ENCODE measurements around the gene IL10RA. TPM values are rescaled to one million over a fixed set of nuclear protein-coding genes. Genes with fewer than 3 reads are reported as not detected.

Gene IL10RA
- total RNA-seq, 4 donors from 2014 or later: 2.9 to 7.2 (median 4.4) TPM

- no peaks in the 10 kb centered on the region for H3K9me3 ChIP-seq
- H3K4me3 ChIP-seq: no peak overlapping the region
- H3K4me1 ChIP-seq: peaks cover 9% of the 10 kb centered on the region
- no peak for DNase-seq (ENCODE audit: low spot score in 2 of 2)
- WGBS: 89% methylated on average over 3 of the region's 3 CpGs
- TF ChIP-seq, protein P1, sequence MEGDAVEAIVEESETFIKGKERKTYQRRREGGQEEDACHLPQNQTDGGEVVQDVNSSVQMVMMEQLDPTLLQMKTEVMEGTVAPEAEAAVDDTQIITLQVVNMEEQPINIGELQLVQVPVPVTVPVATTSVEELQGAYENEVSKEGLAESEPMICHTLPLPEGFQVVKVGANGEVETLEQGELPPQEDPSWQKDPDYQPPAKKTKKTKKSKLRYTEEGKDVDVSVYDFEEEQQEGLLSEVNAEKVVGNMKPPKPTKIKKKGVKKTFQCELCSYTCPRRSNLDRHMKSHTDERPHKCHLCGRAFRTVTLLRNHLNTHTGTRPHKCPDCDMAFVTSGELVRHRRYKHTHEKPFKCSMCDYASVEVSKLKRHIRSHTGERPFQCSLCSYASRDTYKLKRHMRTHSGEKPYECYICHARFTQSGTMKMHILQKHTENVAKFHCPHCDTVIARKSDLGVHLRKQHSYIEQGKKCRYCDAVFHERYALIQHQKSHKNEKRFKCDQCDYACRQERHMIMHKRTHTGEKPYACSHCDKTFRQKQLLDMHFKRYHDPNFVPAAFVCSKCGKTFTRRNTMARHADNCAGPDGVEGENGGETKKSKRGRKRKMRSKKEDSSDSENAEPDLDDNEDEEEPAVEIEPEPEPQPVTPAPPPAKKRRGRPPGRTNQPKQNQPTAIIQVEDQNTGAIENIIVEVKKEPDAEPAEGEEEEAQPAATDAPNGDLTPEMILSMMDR (IDR thresholded peaks at IDR 0.05): no peak
- TF ChIP-seq POLR2A (IDR thresholded peaks at IDR 0.05): no peak
- TF ChIP-seq POLR2AphosphoS5 (IDR thresholded peaks at IDR 0.05): no peak
- no peak for TF ChIP-seq EP300 (IDR thresholded peaks at IDR 0.05)
- no peak overlapping the region for H3K27ac ChIP-seq
- H3K36me3 ChIP-seq: no peaks in the 10 kb centered on the region
- H3K27me3 ChIP-seq: peaks cover under 1% of the 10 kb centered on the region
Observed at GRCh38 chr11:117980720-117981119, 5.5 kb upstream of the IL10RA start.

DNA sequence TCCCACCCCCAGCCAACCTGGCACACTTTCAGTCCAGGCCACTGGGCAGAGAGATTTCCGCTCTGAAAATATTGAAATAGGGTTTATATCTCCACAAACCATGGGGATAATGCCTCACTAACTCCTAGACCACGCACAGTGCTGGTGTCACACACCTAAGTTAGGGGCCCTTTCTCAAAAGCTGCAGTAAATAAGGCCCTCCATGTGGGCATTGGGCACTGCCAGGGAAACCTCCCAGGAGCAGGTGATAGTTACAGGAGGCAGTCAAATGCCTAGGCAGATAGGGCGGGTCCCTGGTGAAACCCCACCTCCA lies 3.1 kb upstream of the IL10RA start:
- Histone ChIP-seq H3K4me1 (peaks cover 33% of the 10 kb centered on the region), H3K9me3 (no peaks in the 10 kb centered on the region), H3K27me3 (peaks cover 8% of the 10 kb centered on the region), H3K27ac (no peak overlapping the region), H3K4me3 (no peak overlapping the region), H3K36me3 (no peaks in the 10 kb centered on the region)
- DNase-seq (ENCODE audit: low spot score in 2 of 2): peak in 1 of 2 donors; percentile 45
- 89% methylated on average over 3 of the region's 3 CpGs for WGBS
- TF ChIP-seq POLR2A (IDR thresholded peaks at IDR 0.05): no peak
- TF ChIP-seq POLR2AphosphoS5 (IDR thresholded peaks at IDR 0.05): no peak
- TF ChIP-seq, protein P1 (IDR thresholded peaks at IDR 0.05): no peak
- TF ChIP-seq EP300 (IDR thresholded peaks at IDR 0.05): no peak

DNA sequence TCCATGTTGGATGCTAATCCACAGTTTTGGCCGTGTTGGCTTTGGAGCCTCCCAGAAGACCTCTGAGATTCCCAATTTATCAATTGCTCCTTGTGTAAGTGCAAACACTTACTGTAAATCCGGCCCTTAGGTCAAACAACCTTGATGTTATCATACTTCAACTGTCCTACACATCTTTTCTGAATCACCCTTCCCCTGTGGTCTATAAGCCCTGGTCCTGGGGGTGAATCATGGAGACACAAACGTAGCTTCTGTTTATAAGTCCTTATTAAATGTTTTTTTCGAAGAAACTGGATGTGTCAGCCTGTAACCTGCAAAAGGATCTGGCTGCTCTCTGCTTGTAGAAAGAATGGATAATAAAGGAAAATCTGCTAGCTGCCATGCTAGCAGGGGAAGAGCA lies 1.7 kb upstream of the IL10RA start:
- no peaks in the 10 kb centered on the region for H3K9me3 ChIP-seq
- DNase-seq (ENCODE audit: low spot score in 2 of 2): no peak
- peaks cover 8% of the 10 kb centered on the region for H3K27me3 ChIP-seq
- WGBS: 70% methylated on average over 4 of the region's 4 CpGs
- H3K36me3 ChIP-seq: no peaks in the 10 kb centered on the region
- no peak overlapping the region for H3K4me3 ChIP-seq
- H3K27ac ChIP-seq: no peak overlapping the region
- peaks cover 34% of the 10 kb centered on the region for H3K4me1 ChIP-seq
- TF ChIP-seq POLR2AphosphoS5 (IDR thresholded peaks at IDR 0.05) (no peak), EP300 (IDR thresholded peaks at IDR 0.05) (no peak), POLR2A (IDR thresholded peaks at IDR 0.05) (no peak)
- TF ChIP-seq, protein P1 (IDR thresholded peaks at IDR 0.05): no peak

DNA sequence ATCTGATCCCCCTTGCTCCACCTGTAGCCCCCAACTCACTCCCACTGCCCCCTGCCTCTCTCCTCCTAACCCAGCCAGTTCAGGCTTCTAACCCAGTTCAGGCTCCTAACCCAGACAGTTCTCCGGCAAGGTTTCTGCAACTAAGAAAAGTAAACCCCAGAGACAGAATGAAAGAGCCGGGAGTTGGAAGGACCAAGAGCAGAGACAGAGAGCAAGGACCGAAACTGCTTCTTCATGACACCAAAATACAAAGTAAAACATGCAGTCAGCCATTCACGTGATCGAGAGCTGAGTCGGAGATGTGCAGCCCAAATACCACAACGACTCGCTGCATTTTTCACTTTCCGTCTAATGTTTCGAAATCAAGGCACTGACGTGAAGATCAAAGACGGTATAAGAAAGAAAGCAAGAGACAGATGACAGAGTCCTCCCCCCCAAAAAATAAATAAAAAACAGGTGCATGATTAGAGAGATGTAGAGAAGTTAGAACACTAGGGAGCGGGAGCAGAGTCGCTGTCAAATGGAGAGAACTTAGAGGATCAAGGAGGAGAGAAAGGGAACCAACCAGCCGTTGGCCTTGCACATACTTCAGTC lies 884 bp downstream of the IL10RA start:
- Histone ChIP-seq H3K4me1 (peaks cover 28% of the 10 kb centered on the region), H3K4me3 (peak overlapping the region; percentile 51), H3K27ac (peak overlapping the region; percentile 83), H3K36me3 (no peaks in the 10 kb centered on the region), H3K9me3 (no peaks in the 10 kb centered on the region), H3K27me3 (peaks cover 8% of the 10 kb centered on the region)
- WGBS: 54% methylated on average over 15 of the region's 15 CpGs
- DNase-seq (ENCODE audit: low spot score in 2 of 2): no peak
- TF ChIP-seq EP300 (IDR thresholded peaks at IDR 0.05) (no peak), POLR2AphosphoS5 (IDR thresholded peaks at IDR 0.05) (no peak), POLR2A (IDR thresholded peaks at IDR 0.05) (no peak)
- TF ChIP-seq, protein P1 (IDR thresholded peaks at IDR 0.05): no peak

DNA sequence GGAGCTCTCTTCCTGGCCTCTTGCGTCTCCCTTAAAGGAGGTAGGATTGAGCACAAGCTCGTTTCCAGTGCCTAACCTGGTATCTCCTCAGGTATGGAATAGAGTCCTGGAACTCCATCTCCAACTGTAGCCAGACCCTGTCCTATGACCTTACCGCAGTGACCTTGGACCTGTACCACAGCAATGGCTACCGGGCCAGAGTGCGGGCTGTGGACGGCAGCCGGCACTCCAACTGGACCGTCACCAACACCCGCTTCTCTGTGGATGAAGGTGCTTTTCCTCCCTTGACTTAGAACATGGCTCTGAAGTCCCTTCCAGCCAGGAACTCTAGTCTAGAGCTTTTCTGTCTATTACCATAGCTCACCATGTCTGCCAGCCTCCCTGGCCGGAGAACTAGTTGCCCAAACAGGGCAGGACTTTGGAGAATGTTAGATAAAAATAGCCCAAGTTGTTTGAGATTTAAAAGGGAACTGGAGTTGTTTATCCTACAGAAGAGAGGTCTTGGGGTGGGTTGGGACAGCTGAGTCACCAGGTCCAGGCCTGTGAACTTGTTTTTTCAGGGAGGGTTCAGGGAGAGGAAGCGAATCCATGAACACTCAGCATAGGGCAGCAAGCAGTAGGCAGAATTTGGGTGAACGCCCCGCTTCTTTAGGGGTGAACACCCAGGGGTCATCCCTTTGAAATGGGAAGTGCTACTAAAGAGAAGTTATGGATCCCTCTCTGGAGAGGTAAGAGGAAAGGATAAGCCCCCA lies 3.3 kb downstream of the IL10RA start:
- Histone ChIP-seq H3K27me3 (peaks cover 8% of the 10 kb centered on the region), H3K9me3 (no peaks in the 10 kb centered on the region), H3K4me1 (peaks cover 28% of the 10 kb centered on the region), H3K27ac (peak overlapping the region; percentile 66), H3K4me3 (peak overlapping the region; percentile 51), H3K36me3 (no peaks in the 10 kb centered on the region)
- 90% methylated on average over 13 of the region's 13 CpGs for WGBS
- no peak for DNase-seq (ENCODE audit: low spot score in 2 of 2)
- TF ChIP-seq, protein P1 (IDR thresholded peaks at IDR 0.05): no peak
- no peak for TF ChIP-seq POLR2A (IDR thresholded peaks at IDR 0.05)
- TF ChIP-seq EP300 (IDR thresholded peaks at IDR 0.05): no peak
- TF ChIP-seq POLR2AphosphoS5 (IDR thresholded peaks at IDR 0.05): no peak
